OCI-LY7 (cell line): ENCODE data around the gene DRD4.

ENCODE experiments used
- EZH2phosphoT487 ChIP-seq: fragments of 200-600 bp; sonication (generic); IDR thresholded peaks from 2 replicates; pipeline ENCODE4 v1.6.1; 2018; ENCODE audit warnings: low read depth, borderline replicate concordance, mild to moderate bottlenecking, mixed run types, antibody characterized with exemption, low read length, moderate library complexity, mixed read lengths
- TF ChIP-seq, protein P1 (sequence below): fragments of 200-600 bp; sonication (generic); conservative IDR thresholded peaks from 2 replicates; pipeline ENCODE4 v1.5.1; 2014; ENCODE audit warnings: mild to moderate bottlenecking, antibody characterized with exemption, low read length, moderate library complexity, mixed read lengths

DNA sequence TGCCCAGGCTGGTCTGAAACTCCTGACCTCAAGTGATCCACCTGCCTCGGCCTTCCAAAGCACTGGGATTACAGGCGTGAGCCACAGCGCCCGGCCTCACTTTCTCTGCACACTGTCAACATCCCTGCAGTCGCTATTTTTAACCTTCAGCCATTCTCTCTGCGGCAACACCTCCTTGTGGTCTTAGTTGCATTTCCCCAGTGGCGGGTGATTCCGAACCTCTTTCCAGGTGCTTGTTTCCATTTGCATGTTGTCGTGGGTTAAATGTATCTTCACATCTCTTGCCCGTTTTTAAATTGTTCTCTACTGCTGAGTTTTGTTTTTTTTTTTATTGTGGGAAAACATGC, 7.9 kb upstream of the DRD4 start:
- TF ChIP-seq, protein P1, sequence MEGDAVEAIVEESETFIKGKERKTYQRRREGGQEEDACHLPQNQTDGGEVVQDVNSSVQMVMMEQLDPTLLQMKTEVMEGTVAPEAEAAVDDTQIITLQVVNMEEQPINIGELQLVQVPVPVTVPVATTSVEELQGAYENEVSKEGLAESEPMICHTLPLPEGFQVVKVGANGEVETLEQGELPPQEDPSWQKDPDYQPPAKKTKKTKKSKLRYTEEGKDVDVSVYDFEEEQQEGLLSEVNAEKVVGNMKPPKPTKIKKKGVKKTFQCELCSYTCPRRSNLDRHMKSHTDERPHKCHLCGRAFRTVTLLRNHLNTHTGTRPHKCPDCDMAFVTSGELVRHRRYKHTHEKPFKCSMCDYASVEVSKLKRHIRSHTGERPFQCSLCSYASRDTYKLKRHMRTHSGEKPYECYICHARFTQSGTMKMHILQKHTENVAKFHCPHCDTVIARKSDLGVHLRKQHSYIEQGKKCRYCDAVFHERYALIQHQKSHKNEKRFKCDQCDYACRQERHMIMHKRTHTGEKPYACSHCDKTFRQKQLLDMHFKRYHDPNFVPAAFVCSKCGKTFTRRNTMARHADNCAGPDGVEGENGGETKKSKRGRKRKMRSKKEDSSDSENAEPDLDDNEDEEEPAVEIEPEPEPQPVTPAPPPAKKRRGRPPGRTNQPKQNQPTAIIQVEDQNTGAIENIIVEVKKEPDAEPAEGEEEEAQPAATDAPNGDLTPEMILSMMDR, result no peak
- no peak for TF ChIP-seq EZH2phosphoT487
